HepG2 (cell line): ENCODE measurements around the gene P4HTM. TPM values are rescaled to one million over a fixed set of nuclear protein-coding genes. Genes with fewer than 3 reads are reported as not detected.

Experiments used
- ATAC-seq: fragments of 200-7000 bp; cut with Tn5 transposase; 3 replicates; pipeline ENCODE4 v1.9.1; 2020; ENCODE audit warnings: mild to moderate bottlenecking, moderate library complexity
- BruUV-seq: library from RNA; stranded (reverse); fragments of 400-500 nt; replicated peaks from 2 replicates; lab custom pipeline; 2021; lab: Mats Ljungman, UMichigan
- CTCF ChIA-PET: fragments of 300-600 bp; formaldehyde crosslinking; extraction: SDS; loops from one replicate; lab custom pipeline; 2021; ENCODE audit warnings: low total read pairs, inconsistent platforms, low intra/inter-chr PET ratio; lab: Yijun Ruan, JAX
- POLR2A ChIA-PET: fragments of 350-600 bp; sonication (Branson Sonifier 250); formaldehyde crosslinking; loops from one replicate; lab custom pipeline; 2020; ENCODE audit warnings: antibody characterized with exemption, inconsistent platforms; lab: Yijun Ruan, JAX
- DNase-seq: peaks from one replicate; pipeline ENCODE4 v3.0.0-alpha.2; 2015; ENCODE audit warnings: low spot score
- FAIRE-seq: peaks from 3 replicates; lab custom pipeline; 2011; peaks lifted over from hg19 to GRCh38; lab: Jason Lieb, UNC
- H2AFZ ChIP-seq: one replicate; pipeline ENCODE4 v1.6.1; 2011; ENCODE audit warnings: low read length, inconsistent platforms
- H3K27ac ChIP-seq: fragments of 300-600 bp; 3 replicates; pipeline ENCODE4 v1.8.0; 2011; ENCODE audit warnings: mixed run types, mild to moderate bottlenecking, mixed read lengths, low read length, inconsistent platforms; ENCODE audit not compliant: insufficient read depth; ENCODE audit errors: extremely low read length
- H3K27me3 ChIP-seq, 2 experiments: fragments of 200-600 bp in 1 of 2; 2 replicates in 1 of 2; 3 replicates in 1 of 2; pipeline versions ENCODE4 v1.6.0 to v1.8.0; 2011; ENCODE audit warnings: low read length in 2 of 2, mild to moderate bottlenecking in 2 of 2, moderate library complexity in 2 of 2, inconsistent platforms in 1 of 2; ENCODE audit not compliant: insufficient read depth in 2 of 2, control insufficient read depth in 1 of 2
- H3K36me3 ChIP-seq, 2 experiments: fragments of 200-600 bp in 1 of 2; replicated peaks in 1 of 2; 2 replicates in 1 of 2; 3 replicates in 1 of 2; pipeline versions ENCODE4 v1.5.1 to v1.8.0; 2011; ENCODE audit warnings: low read length in 2 of 2, inconsistent platforms in 1 of 2; ENCODE audit not compliant: insufficient read depth in 2 of 2, control insufficient read depth in 1 of 2
- H3K4me1 ChIP-seq: 2 replicates; pipeline ENCODE4 v1.5.1; 2012; ENCODE audit warnings: low read length, inconsistent platforms; ENCODE audit not compliant: insufficient read depth
- H3K4me2 ChIP-seq: 2 replicates; pipeline ENCODE4 v1.6.0; 2011; ENCODE audit warnings: low read depth, low read length, inconsistent platforms
- H3K4me3 ChIP-seq, 3 experiments: fragments of 200-600 bp in 1 of 3; sonication (generic), shearing (Covaris generic) in 1 of 3; replicated peaks in 1 of 3; 2 replicates each; pipeline ENCODE4 v1.5.1; 2011 to 2016; ENCODE audit warnings: low read length in 3 of 3, inconsistent platforms in 2 of 3, low read depth in 2 of 3, mild to moderate bottlenecking in 2 of 3, control low read depth in 1 of 3, mixed read lengths in 1 of 3; ENCODE audit not compliant: insufficient read depth in 1 of 3
- H3K79me2 ChIP-seq: one replicate; pipeline ENCODE4 v1.6.1; 2011; ENCODE audit warnings: low read length, inconsistent platforms; ENCODE audit not compliant: insufficient read depth
- H3K9ac ChIP-seq: 2 replicates; pipeline ENCODE4 v1.6.0; 2011; ENCODE audit warnings: mild to moderate bottlenecking, low read depth, low read length, inconsistent platforms; ENCODE audit not compliant: insufficient read depth
- H3K9me3 ChIP-seq: 2 replicates; pipeline ENCODE4 v1.5.1; 2012; ENCODE audit warnings: mild to moderate bottlenecking, low read length
- H4K20me1 ChIP-seq: 2 replicates; pipeline ENCODE4 v1.6.0; 2011; ENCODE audit warnings: inconsistent platforms, mild to moderate bottlenecking, low read length, moderate library complexity; ENCODE audit not compliant: insufficient read depth
- AGO2 ChIP-seq: fragments of 200-400 bp; formaldehyde crosslinking; optimal IDR thresholded peaks from 2 replicates; pipeline ENCODE3; 2017; ENCODE audit warnings: mild to moderate bottlenecking, low read depth, low read length, moderate library complexity
- ARNT2 ChIP-seq: sonication (generic); formaldehyde crosslinking; IDR thresholded peaks from 2 replicates; pipeline ENCODE4 v1.8.0; 2022; ENCODE audit warnings: mild to moderate bottlenecking, low read depth, missing genetic modification reagents, moderate library complexity
- MTF2 ChIP-seq: sonication (generic); formaldehyde crosslinking; IDR thresholded peaks from 2 replicates; pipeline ENCODE4 v1.5.0; 2020; ENCODE audit warnings: missing genetic modification reagents, borderline replicate concordance
- RBM22 ChIP-seq: fragments of 200-400 bp; formaldehyde crosslinking; optimal IDR thresholded peaks from 2 replicates; pipeline ENCODE3; 2017; ENCODE audit warnings: mild to moderate bottlenecking, low read length, moderate library complexity
- ZNF33A ChIP-seq: sonication (generic); formaldehyde crosslinking; IDR thresholded peaks from 2 replicates; pipeline ENCODE4 v1.5.1; 2020; ENCODE audit warnings: missing genetic modification reagents, mild to moderate bottlenecking, moderate library complexity, borderline replicate concordance
- ZNF550 ChIP-seq: sonication (generic); formaldehyde crosslinking; IDR thresholded peaks from 2 replicates; pipeline ENCODE4 v1.4.0; 2020; ENCODE audit warnings: mild to moderate bottlenecking, missing genetic modification reagents, borderline replicate concordance
- ZNF800 ChIP-seq: sonication (generic); formaldehyde crosslinking; IDR thresholded peaks from 2 replicates; pipeline ENCODE4 v1.4.0; 2020; ENCODE audit warnings: missing genetic modification reagents
- WGBS: methylation state at CpG from one replicate; pipeline ENCODE4 v1.1.6; 2017; ENCODE audit warnings: low lambda C conversion rate; 5-methylcytosine and 5-hydroxymethylcytosine counted together
- in situ Hi-C: cut with HindIII; loops from 2 replicates; pipeline ENCODE4 v1.10.0; 2017; ENCODE audit warnings: low pct_unique_long_range_greater_than_20kb; ENCODE audit not compliant: extremely low pct_ligation_motif_present
- intact Hi-C: fragments of 100-400 bp; cut with micrococcal nuclease; formaldehyde crosslinking; loops from one replicate; pipeline ENCODE4 v1.10.0; 2022; ENCODE audit not compliant: unreplicated experiment
- polyA plus RNA-seq, 8 experiments: library from polyadenylated mRNA; depleted of rRNA in 3 of 8; stranded (reverse) in 7 of 8; unstranded in 1 of 8; fragments of >200 nt; fragmentation: Illumina TruSeq in 4 of 8; extraction: Trizol in 4 of 8; gene quantifications; 2 replicates each; pipeline versions ENCODE4 v1.2.1 to v1.2.3, GENCODE V29; 2011 to 2016; ENCODE audit warnings: low read depth in 4 of 8, missing spikeins in 1 of 8, mixed read lengths in 1 of 8; ENCODE audit not compliant: insufficient read depth in 1 of 8
- total RNA-seq, 5 experiments: library from RNA; depleted of rRNA; stranded (reverse); fragments of >200 nt; fragmentation: Illumina TruSeq; extraction: Trizol; gene quantifications; 2 replicates each; pipeline ENCODE4 v1.2.3, GENCODE V29; 2016; ENCODE audit warnings: low read depth in 1 of 5
- TF ChIP-seq, protein P1 (sequence below): sonication (generic); formaldehyde crosslinking; IDR thresholded peaks from 2 replicates; pipeline ENCODE4 v1.8.1; 2022; ENCODE audit warnings: low read depth, mild to moderate bottlenecking, missing genetic modification reagents

P4HTM gene
- total and polyA plus RNA-seq, 2 of the 13 experiments (the other 11 are each of a cell fraction or from before 2014, with no cell fraction given): 0.01 TPM; not detected in 1

- in situ Hi-C loops (no loop called here), intact Hi-C loops (no loop called here)
- Histone ChIP-seq H3K4me1 (peaks cover 55% of the 10 kb centered on the region), H3K36me3 (peaks cover 19 to 44% of the 10 kb centered on the region in 2 experiments), H3K4me3 (no peak overlapping the region), H3K4me2 (no peak overlapping the region), H3K79me2 (peaks cover 27% of the 10 kb centered on the region), H4K20me1 (no peaks in the 10 kb centered on the region), H2AFZ (no peak overlapping the region), H3K9me3 (no peaks in the 10 kb centered on the region), H3K27me3 (no peaks in the 10 kb centered on the region; a peak in 1 of 5 replicates), H3K9ac (no peak overlapping the region), H3K27ac (no peak overlapping the region)
- CTCF ChIA-PET: no interaction called here
- DNase-seq: no peak
- no peak for ATAC-seq
- TF ChIP-seq ARNT2 (CRISPR knock-in tag): peak; percentile 47; the same call in 1 of the 2 replicates
- TF ChIP-seq RBM22: peak; percentile 74
- TF ChIP-seq, protein P1, sequence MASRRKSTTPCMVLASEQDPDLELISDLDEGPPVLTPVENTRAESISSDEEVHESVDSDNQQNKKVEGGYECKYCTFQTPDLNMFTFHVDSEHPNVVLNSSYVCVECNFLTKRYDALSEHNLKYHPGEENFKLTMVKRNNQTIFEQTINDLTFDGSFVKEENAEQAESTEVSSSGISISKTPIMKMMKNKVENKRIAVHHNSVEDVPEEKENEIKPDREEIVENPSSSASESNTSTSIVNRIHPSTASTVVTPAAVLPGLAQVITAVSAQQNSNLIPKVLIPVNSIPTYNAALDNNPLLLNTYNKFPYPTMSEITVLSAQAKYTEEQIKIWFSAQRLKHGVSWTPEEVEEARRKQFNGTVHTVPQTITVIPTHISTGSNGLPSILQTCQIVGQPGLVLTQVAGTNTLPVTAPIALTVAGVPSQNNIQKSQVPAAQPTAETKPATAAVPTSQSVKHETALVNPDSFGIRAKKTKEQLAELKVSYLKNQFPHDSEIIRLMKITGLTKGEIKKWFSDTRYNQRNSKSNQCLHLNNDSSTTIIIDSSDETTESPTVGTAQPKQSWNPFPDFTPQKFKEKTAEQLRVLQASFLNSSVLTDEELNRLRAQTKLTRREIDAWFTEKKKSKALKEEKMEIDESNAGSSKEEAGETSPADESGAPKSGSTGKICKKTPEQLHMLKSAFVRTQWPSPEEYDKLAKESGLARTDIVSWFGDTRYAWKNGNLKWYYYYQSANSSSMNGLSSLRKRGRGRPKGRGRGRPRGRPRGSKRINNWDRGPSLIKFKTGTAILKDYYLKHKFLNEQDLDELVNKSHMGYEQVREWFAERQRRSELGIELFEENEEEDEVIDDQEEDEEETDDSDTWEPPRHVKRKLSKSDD (CRISPR knock-in tag): no peak
- no peak for TF ChIP-seq MTF2 (CRISPR knock-in tag)
- TF ChIP-seq AGO2: peak; percentile 26
- no peak for TF ChIP-seq ZNF550 (CRISPR knock-in tag)
- no peak for TF ChIP-seq ZNF33A (CRISPR knock-in tag)
- TF ChIP-seq ZNF800 (CRISPR knock-in tag): no peak
- no peak for FAIRE-seq
- POLR2A ChIA-PET: interaction anchor here (0.9 to 11.1 kb wide), 3 partner anchors 17 to 68 kb away, joined by 3 to 280 read pairs (median 3); partner anchors contain the start of genes QRICH1 and WDR6
- 100% methylated on average over 1 of the region's 3 CpGs for WGBS
- BruUV-seq: no TSS peak
These were observed 36.5 kb downstream of the P4HTM start for GRCh38 chr3:49026536-49026935.
